Spleen (tissue), 11 donors: ENCODE data around the gene SCN1B. TPM values are rescaled to one million over a fixed set of nuclear protein-coding genes. Genes with fewer than 3 reads are reported as not detected.

Experiments used
- DNase-seq: peaks from one replicate; pipeline ENCODE4 v3.0.0-alpha.2; 2020
- H3K27ac ChIP-seq, 8 donors: fragments of 200-600 bp; sonication (generic) in 7 of 8; 1 replicate in 4 of 8; 2 replicates in 4 of 8; pipeline versions ENCODE4 v1.5.0 to v1.8.0; 2016 to 2021; ENCODE audit warnings: inconsistent platforms in 4 of 8, mild to moderate bottlenecking in 4 of 8, moderate library complexity in 1 of 8
- H3K27me3 ChIP-seq, 7 donors: fragments of 200-600 bp; sonication (generic) in 6 of 7; replicated peaks in 1 of 7; 1 replicate in 4 of 7; 2 replicates in 3 of 7; pipeline versions ENCODE4 v1.5.0 to v1.8.0; 2016 to 2021; ENCODE audit warnings: inconsistent platforms in 3 of 7, mild to moderate bottlenecking in 1 of 7
- H3K36me3 ChIP-seq, 6 donors: fragments of 200-600 bp; sonication (generic) in 5 of 6; 1 replicate in 4 of 6; 2 replicates in 2 of 6; pipeline versions ENCODE4 v1.5.0 to v1.8.0; 2016 to 2021; ENCODE audit warnings: inconsistent platforms in 2 of 6
- H3K4me1 ChIP-seq, 6 donors: fragments of 200-600 bp; sonication (generic) in 5 of 6; 1 replicate in 3 of 6; 2 replicates in 3 of 6; pipeline versions ENCODE4 v1.5.0 to v1.8.0; 2016 to 2021; ENCODE audit warnings: inconsistent platforms in 3 of 6
- H3K4me3 ChIP-seq, 8 donors: fragments of 200-600 bp; sonication (generic) in 7 of 8; 1 replicate in 4 of 8; 2 replicates in 4 of 8; pipeline versions ENCODE4 v1.5.0 to v1.8.0; 2016 to 2021; ENCODE audit warnings: inconsistent platforms in 4 of 8, mild to moderate bottlenecking in 4 of 8, moderate library complexity in 2 of 8
- H3K9me3 ChIP-seq, 8 donors: fragments of 200-600 bp; sonication (generic) in 7 of 8; 1 replicate in 4 of 8; 2 replicates in 4 of 8; pipeline versions ENCODE4 v1.5.0 to v1.8.0; 2016 to 2021; ENCODE audit warnings: inconsistent platforms in 4 of 8
- CTCF ChIP-seq, 11 experiments: fragments of 200-600 bp in 7 of 11; fragments of 450-650 bp in 4 of 11; sonication (generic) in 4 of 11; IDR thresholded peaks in 8 of 11; conservative IDR thresholded peaks in 3 of 11; 1 replicate in 7 of 11; 2 replicates in 4 of 11; pipeline versions ENCODE4 v1.4.0 to v1.8.0; 2016 to 2021; ENCODE audit warnings: antibody characterized with exemption in 11 of 11, inconsistent platforms in 4 of 11, mild to moderate bottlenecking in 1 of 11
- POLR2A ChIP-seq, 3 donors: fragments of 450-650 bp; IDR thresholded peaks; one replicate each; pipeline ENCODE4 v1.5.1; 2017; ENCODE audit warnings: antibody characterized with exemption in 3 of 3, mild to moderate bottlenecking in 1 of 3
- POLR2AphosphoS5 ChIP-seq, 3 donors: sonication (generic); formaldehyde crosslinking; IDR thresholded peaks; one replicate each; pipeline ENCODE4 v1.5.1; 2017; ENCODE audit warnings: antibody characterized with exemption in 3 of 3
- WGBS, 5 donors: extraction: QIAGEN DNeasy Blood & Tissue Kit in 3 of 5; methylation state at CpG; one replicate each; pipeline versions ENCODE4 v1.1.5 to v1.1.7; 2013 to 2018; 5-methylcytosine and 5-hydroxymethylcytosine counted together
- intact Hi-C: fragments of 100-400 bp; cut with DNase I; formaldehyde crosslinking; loops from one replicate; pipeline ENCODE4 v1.15.0; 2023; ENCODE audit warnings: low total_unique reads
- polyA plus RNA-seq, 3 donors: library from polyadenylated mRNA; stranded (reverse); fragments of 200-250 nt; gene quantifications; one replicate each; pipeline ENCODE4 v1.2.1, GENCODE V29; 2013
- total RNA-seq, 7 donors: library from RNA; depleted of rRNA in 3 of 7; stranded (reverse); fragments of >200 nt in 3 of 7; fragmentation: NEBNext Ultra II Directional in 4 of 7; extraction: Animal tissue kit (Norgen Biotek cat#: 25700) in 4 of 7; gene quantifications; one replicate each; pipeline versions ENCODE4 v1.1.0 to v1.2.1, GENCODE V29; 2016 to 2021
- donor health status: healthy with polysubstance abuse.
- donor health status: DM: no; HTN: no; CAD: no; lungs with moderate emphysema.
- donor health status: DM: no; HTN: no; CAD: no.
- donor health status: Bipolar disorder and iron deficiency.
- donor health status: healthy.
- donor health status: DM: no; HTN: no; CAD: no.
- donor health status: DM: yes; HTN: yes; CAD: no.

Gene SCN1B
- total and polyA plus RNA-seq, 10 donors, result 3.7 to 28.1 (median 13.1) TPM

GRCh38 chr19:35053667-35054293, 23.5 kb downstream of the SCN1B start:
- Histone ChIP-seq H3K36me3 (no peaks in the 10 kb centered on the region), H3K9me3 (no peaks in the 10 kb centered on the region), H3K27ac (no peak overlapping the region), H3K4me3 (no peak overlapping the region), H3K4me1 (no peaks in the 10 kb centered on the region), H3K27me3 (no peaks in the 10 kb centered on the region)
- TF ChIP-seq POLR2A (IDR thresholded peaks at IDR 0.05) (no peak), CTCF (IDR thresholded peaks at IDR 0.05 in 8 of 11, conservative IDR thresholded peaks at IDR 0.05 in 3 of 11) (no peak), POLR2AphosphoS5 (IDR thresholded peaks at IDR 0.05) (no peak)
- DNase-seq, result no peak
- WGBS, 5 donors, result 80 to 88% (median 86%) methylated on average over 9 of the region's 9 CpGs
- intact Hi-C loops, result no loop called here

- Histone ChIP-seq H3K4me3 (no peak overlapping the region), H3K4me1 (no peaks in the 10 kb centered on the region), H3K9me3 (no peaks in the 10 kb centered on the region), H3K27me3 (no peaks in the 10 kb centered on the region), H3K36me3 (no peaks in the 10 kb centered on the region), H3K27ac (no peak overlapping the region)
- 78 to 93% (median 89%) methylated on average over 9 of the region's 9 CpGs for WGBS, 5 donors
- TF ChIP-seq POLR2AphosphoS5 (IDR thresholded peaks at IDR 0.05) (no peak), CTCF (IDR thresholded peaks at IDR 0.05 in 8 of 11, conservative IDR thresholded peaks at IDR 0.05 in 3 of 11) (no peak), POLR2A (IDR thresholded peaks at IDR 0.05) (no peak)
- DNase-seq, result no peak
- intact Hi-C loops, result no loop called here
Measured at GRCh38 chr19:35054626-35055025, 24.4 kb downstream of the SCN1B start.

GRCh38 chr19:35055715-35056179, 25.5 kb downstream of the SCN1B start:
- intact Hi-C loops, result no loop called here
- Histone ChIP-seq H3K9me3 (no peaks in the 10 kb centered on the region), H3K4me3 (no peak overlapping the region), H3K36me3 (no peaks in the 10 kb centered on the region), H3K27ac (no peak overlapping the region), H3K4me1 (no peaks in the 10 kb centered on the region), H3K27me3 (no peaks in the 10 kb centered on the region)
- WGBS, 5 donors, result 36 to 52% (median 47%) methylated on average over 3 of the region's 3 CpGs
- TF ChIP-seq POLR2AphosphoS5 (IDR thresholded peaks at IDR 0.05), result no peak
- no peak for TF ChIP-seq POLR2A (IDR thresholded peaks at IDR 0.05)
- TF ChIP-seq CTCF (IDR thresholded peaks at IDR 0.05 in 8 of 11, conservative IDR thresholded peaks at IDR 0.05 in 3 of 11), result peak in 3 of 11 experiments; percentile 14 to 43 (median 34)
- DNase-seq, result no peak

- Histone ChIP-seq H3K36me3 (no peaks in the 10 kb centered on the region), H3K27me3 (no peaks in the 10 kb centered on the region), H3K9me3 (no peaks in the 10 kb centered on the region), H3K4me1 (no peaks in the 10 kb centered on the region), H3K4me3 (no peak overlapping the region), H3K27ac (no peak overlapping the region)
- no peak for DNase-seq
- WGBS, 5 donors, result 80 to 86% (median 83%) methylated on average over 4 to 6 of the region's 6 CpGs
- TF ChIP-seq POLR2A (IDR thresholded peaks at IDR 0.05), result no peak
- no peak for TF ChIP-seq CTCF (IDR thresholded peaks at IDR 0.05 in 8 of 11, conservative IDR thresholded peaks at IDR 0.05 in 3 of 11)
- no peak for TF ChIP-seq POLR2AphosphoS5 (IDR thresholded peaks at IDR 0.05)
- intact Hi-C loops, result no loop called here
Measured at GRCh38 chr19:35056513-35057063, 26.3 kb downstream of the SCN1B start.
